ENCODE results near the gene UMAD1.
"Not testable (repeated sequence)": the region's sequence is repeated elsewhere in the genome, so short reads cannot be mapped to it uniquely, and the experiment has no call there.

UMAD1 gene

GRCh38 chr7:7795630-7796121 lies 155.1 kb downstream of the UMAD1 start:
- no peak for DNase-seq (ENCODE audit: low read depth in 2 of 2)

- no peak for DNase-seq (ENCODE audit: low read depth in 2 of 2)
These were observed 158.0 kb downstream of the UMAD1 start for GRCh38 chr7:7798510-7798909.

- no peak for DNase-seq (ENCODE audit: low read depth in 2 of 2)
These were observed 158.6 kb downstream of the UMAD1 start for GRCh38 chr7:7799138-7799537.

GRCh38 chr7:7802531-7802930 lies 162.0 kb downstream of the UMAD1 start:
- DNase-seq (ENCODE audit: low read depth in 2 of 2): no peak

GRCh38 chr7:7803715-7804178 lies 163.2 kb downstream of the UMAD1 start:
- DNase-seq (ENCODE audit: low read depth in 2 of 2): no peak

GRCh38 chr7:7804822-7805221 lies 164.3 kb downstream of the UMAD1 start:
- not testable (repeated sequence) for DNase-seq (ENCODE audit: low read depth in 2 of 2)

GRCh38 chr7:7805511-7806153 lies 165.1 kb downstream of the UMAD1 start:
- DNase-seq (ENCODE audit: low read depth in 2 of 2): no peak

- no peak for DNase-seq (ENCODE audit: low read depth in 2 of 2)
These were observed 167.6 kb downstream of the UMAD1 start for GRCh38 chr7:7808156-7808555.

- no peak for DNase-seq (ENCODE audit: low read depth in 2 of 2)
These were observed 168.1 kb downstream of the UMAD1 start for GRCh38 chr7:7808626-7809025.

- DNase-seq (ENCODE audit: low read depth in 2 of 2): no peak
These were observed 169.8 kb downstream of the UMAD1 start for GRCh38 chr7:7810380-7810779.

GRCh38 chr7:7810826-7811225 lies 170.3 kb downstream of the UMAD1 start:
- DNase-seq (ENCODE audit: low read depth in 2 of 2): no peak

GRCh38 chr7:7812112-7812511 lies 171.6 kb downstream of the UMAD1 start:
- no peak for DNase-seq (ENCODE audit: low read depth in 2 of 2)

- DNase-seq (ENCODE audit: low read depth in 2 of 2): no peak
These were observed 174.8 kb downstream of the UMAD1 start for GRCh38 chr7:7815395-7815794.

GRCh38 chr7:7816084-7816483 lies 175.5 kb downstream of the UMAD1 start:
- DNase-seq (ENCODE audit: low read depth in 2 of 2): no peak

GRCh38 chr7:7816816-7817536 lies 176.4 kb downstream of the UMAD1 start:
- no peak for DNase-seq (ENCODE audit: low read depth in 2 of 2)

- DNase-seq (ENCODE audit: low read depth in 2 of 2): no peak
These were observed 177.2 kb downstream of the UMAD1 start for GRCh38 chr7:7817748-7818147.

GRCh38 chr7:7818179-7818578 lies 177.6 kb downstream of the UMAD1 start:
- not testable (repeated sequence) for DNase-seq (ENCODE audit: low read depth in 2 of 2)

- DNase-seq (ENCODE audit: low read depth in 2 of 2): no peak
These were observed 179.1 kb downstream of the UMAD1 start for GRCh38 chr7:7819442-7820247.

- no peak for DNase-seq (ENCODE audit: low read depth in 2 of 2)
These were observed 179.9 kb downstream of the UMAD1 start for GRCh38 chr7:7820409-7820808.

- no peak for DNase-seq (ENCODE audit: low read depth in 2 of 2)
These were observed 180.4 kb downstream of the UMAD1 start for GRCh38 chr7:7820939-7821338.

- no peak for DNase-seq (ENCODE audit: low read depth in 2 of 2)
These were observed 181.0 kb downstream of the UMAD1 start for GRCh38 chr7:7821517-7821916.

- not testable (repeated sequence) for DNase-seq (ENCODE audit: low read depth in 2 of 2)
These were observed 184.7 kb downstream of the UMAD1 start for GRCh38 chr7:7825294-7825693.
